Skin of body (tissue), 2 donors: ENCODE data around the gene GABRA5. TPM values are rescaled to one million over a fixed set of nuclear protein-coding genes. Genes with fewer than 3 reads are reported as not detected.
"Not testable (repeated sequence)": the region's sequence is repeated elsewhere in the genome, so short reads cannot be mapped to it uniquely, and the experiment has no call there.

ENCODE experiments used
- DNase-seq: peaks from one replicate; lab custom pipeline; 2025; lab: John Stamatoyannopoulos, UW
- total RNA-seq: library from RNA; depleted of rRNA; stranded (reverse); fragments of >200 nt; gene quantifications from one replicate; pipeline ENCODE4 v1.2.3, GENCODE V29; 2014

The GABRA5 gene
- total RNA-seq = 0.39 TPM

- no peak for DNase-seq
These were observed at the start of gene GABRA5 for GRCh38 chr15:26866298-26867199. TSS of gene GABRA5 (plus strand) at chr15:26867062. CDS start at chr15:26869249, 2,187 bp downstream.

DNA sequence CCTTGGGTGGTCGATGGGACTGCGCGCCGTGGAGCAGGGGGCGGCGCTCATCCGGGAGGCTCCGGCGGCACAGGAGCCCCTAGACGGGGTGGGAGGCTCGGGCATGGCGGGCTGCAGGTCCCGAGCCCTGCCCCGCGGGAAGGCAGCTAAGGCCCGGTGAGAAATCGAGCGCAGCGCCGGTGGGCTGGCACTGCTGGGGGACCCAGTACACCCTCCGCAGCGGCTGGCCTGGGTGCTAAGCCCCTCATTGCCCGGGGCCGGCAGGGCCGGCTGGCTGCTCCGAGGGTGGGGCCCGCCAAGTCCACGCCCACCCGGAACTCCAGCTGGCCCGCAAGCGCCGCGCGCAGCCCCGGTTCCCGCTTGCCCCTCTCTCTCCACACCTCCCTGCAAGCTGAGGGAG is 35.7 kb upstream of the GABRA5 start:
- not testable (repeated sequence) for DNase-seq

DNA sequence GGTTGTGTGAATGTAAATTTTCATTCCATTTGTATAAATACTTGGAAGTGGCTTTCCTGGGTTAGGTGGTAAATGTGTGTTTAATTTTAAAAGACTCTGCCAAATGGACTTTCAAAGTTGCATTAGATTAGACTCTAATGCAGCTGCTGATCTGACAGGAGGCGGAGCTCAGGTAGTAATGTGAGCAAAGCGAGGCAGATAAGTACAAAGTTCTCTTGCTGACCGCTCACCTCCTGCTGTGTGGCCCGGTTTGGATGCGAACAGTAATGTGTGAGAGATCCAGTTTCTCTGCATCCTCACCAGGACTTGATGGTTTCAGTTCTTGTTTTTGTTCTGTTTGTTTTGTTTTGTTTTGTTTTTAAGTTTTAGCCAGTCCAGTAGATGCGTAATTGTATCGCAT is 34.9 kb upstream of the GABRA5 start:
- no peak for DNase-seq

DNA sequence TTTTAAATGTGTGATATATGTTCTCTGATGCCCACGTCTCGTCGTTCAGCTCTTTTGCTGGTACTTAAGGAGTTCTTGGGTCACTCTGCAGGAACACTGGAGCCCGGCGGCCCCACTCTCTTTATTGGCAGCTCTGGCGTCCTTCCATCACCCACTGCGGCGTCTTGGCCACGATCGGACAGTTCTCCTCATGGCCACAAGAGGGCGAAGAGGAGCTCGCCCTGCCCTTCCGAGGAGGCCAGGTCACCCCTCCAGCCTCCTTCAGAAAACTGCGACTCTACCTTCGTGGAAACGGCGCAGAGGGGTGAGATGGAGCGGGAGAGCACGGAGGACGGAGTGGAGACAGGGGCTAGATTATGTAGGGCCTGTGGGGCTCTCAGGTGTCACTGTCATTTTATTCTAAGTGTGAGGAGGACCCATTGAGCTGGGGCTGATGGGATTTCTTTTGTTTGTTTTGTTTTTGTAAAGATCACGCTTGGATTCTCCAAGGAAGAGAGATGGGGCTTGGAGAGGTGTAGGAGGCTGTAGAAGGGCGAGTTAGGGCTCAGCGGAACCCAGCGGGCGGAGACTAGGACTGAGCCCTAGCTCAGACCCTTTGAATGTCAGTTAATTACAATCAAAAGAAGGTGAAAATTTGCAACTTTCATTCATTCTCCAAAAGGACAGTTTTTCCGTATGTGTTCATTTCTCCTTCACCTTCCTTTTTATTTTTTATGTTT is 28.0 kb upstream of the GABRA5 start:
- no peak for DNase-seq

GRCh38 chr15:26841514-26841913 is 25.3 kb upstream of the GABRA5 start:
- DNase-seq = no peak

DNA sequence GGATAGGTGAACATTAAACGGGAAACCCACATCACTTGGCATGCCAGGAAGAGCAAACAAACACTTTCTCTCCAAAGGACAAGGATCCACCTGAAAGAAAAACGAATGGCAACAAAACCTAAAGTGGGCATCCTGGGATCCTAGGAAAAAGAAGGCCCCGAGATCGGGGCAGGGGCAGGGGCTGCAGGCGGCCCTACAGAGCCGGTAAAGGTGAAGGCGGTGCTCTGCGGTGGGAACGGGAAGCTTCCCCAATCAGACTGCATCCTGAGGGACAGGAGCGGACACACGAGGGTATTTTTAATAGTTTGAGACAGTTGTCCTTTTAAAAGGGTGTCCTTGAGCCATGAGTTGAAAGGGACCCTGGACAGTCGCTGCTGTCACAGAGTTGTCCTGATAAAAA is 24.9 kb upstream of the GABRA5 start:
- no peak for DNase-seq

DNA sequence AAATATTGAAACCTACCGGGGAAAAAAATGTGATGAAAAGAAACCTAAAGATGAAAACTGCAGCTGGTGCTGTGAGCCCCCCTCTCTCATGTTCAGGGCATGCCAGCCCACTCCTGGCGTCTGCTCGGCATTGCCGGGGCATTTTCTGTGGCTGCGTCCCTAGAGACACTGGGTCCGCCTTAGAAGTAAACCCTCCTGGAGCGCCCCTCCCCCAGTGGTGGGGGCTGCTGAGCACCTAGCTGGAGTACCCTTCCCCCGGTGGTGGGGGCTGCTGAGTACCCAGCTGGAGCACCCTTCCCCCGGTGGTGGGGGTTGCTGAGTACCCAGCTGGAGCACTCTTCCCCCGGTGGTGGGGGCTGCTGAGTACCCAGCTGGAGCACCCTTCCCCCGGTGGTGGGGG is 24.5 kb upstream of the GABRA5 start:
- no peak for DNase-seq

GRCh38 chr15:26844901-26845300 is 22.0 kb upstream of the GABRA5 start:
- no peak for DNase-seq

DNA sequence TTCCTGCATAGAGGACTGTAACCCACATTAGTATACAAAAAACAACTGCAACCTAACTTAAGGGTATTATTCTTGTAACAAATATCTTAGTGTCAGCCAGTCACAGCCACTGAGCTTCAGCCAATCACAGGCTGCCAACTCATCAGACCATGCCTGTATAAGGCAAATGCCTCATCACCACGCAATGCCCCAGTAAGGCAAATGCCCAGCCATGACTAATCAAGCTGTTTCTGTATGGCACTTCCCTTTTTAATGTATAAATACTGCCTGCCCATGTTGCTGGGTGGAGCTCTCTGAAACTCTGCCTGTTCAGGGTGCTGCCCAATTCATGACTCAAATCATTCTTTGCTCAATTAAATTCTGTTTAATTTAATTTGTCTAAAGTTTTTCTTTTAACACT is 18.4 kb upstream of the GABRA5 start:
- no peak for DNase-seq

- DNase-seq = no peak
These were observed 16.7 kb upstream of the GABRA5 start for GRCh38 chr15:26850161-26850560.

- no peak for DNase-seq
These were observed 13.9 kb upstream of the GABRA5 start for GRCh38 chr15:26852980-26853379.

GRCh38 chr15:26854435-26854834 is 12.4 kb upstream of the GABRA5 start:
- DNase-seq = no peak

DNA sequence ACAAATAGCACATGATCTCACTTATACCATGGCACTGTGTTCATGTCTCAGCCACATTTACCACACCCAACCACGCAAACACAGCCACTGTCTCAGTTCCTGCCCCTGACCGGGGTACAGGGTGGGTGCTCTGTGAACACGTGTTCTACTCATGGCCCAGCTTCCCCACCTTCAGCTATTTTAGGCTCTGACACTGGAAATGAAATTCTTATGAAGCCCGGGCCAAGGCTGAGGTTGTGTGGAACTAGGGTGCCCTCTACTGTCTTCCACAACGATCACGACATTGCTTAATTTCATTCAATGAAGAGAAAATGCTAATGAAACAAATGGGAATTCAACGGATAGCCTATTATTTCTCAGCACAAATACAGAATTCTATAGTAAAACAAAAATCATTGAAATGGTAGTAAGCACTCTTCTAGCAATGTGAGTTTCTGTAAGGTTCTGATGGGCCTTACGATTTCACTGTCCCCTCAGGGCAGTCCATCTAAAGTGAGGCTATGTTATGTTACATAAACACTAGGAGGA is 2.1 kb upstream of the GABRA5 start:
- peak; percentile 11 for DNase-seq

DNA sequence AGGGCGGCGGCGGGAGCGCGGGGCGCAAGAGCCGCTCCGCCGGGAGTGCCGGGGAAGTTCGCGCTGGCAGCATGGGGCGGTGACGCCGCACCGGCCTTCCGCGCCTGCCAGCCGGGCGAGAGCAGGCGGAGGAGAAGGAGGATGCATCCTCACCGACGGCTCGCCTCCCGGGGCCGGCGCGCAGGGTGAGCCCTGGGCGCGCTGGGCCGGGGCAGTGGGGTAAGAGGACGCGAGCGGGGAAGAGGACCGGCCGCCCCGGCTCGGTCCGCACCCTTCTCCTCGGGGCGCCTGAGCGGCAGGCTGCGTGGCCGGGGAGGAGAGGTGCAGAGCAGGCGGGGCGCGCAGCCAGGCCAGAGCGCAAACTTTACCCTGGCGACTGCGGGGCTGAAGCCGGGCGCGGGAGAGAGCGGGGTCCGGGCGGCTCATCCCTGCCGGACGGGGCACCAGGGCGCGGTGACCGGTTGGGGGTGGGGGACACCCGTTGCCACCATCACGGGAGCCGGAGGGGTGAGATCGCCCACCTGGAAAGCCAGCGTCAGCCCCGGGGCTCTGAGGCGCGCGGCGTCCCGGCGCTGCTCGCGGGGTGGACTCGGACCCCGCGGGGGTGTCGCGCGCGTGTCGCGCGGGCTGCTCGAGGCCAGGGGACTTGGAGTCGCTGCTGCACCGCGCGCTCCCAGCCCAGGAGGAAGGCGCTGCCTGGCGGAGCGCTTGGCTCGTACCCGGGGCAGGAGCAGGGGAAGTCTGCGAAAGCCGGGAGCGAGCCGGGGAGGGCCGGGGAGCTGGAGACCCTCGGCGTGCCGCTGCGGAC is 542 bp downstream of the GABRA5 start:
- DNase-seq = no peak

- no peak for DNase-seq
These were observed 1.3 kb downstream of the GABRA5 start for GRCh38 chr15:26868029-26868685.

DNA sequence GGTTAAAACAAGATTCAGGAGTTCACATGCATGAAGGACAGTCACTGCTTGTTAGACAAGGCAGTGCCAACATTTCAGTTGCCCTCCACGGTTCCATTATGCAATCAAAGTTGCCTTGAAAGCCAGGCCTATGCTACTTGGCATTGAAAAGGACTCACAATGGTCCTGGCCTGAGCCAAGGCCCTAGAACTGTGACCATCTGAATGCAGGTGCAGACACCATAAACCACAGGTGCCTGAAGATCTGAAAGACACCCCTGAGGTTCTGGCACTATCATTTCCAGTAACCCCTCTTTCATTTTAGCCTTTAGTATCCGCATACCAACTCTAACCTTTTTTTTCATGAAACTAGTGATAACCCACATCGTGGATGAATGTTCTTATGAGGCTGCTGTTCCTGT is 2.8 kb downstream of the GABRA5 start:
- no peak for DNase-seq

DNA sequence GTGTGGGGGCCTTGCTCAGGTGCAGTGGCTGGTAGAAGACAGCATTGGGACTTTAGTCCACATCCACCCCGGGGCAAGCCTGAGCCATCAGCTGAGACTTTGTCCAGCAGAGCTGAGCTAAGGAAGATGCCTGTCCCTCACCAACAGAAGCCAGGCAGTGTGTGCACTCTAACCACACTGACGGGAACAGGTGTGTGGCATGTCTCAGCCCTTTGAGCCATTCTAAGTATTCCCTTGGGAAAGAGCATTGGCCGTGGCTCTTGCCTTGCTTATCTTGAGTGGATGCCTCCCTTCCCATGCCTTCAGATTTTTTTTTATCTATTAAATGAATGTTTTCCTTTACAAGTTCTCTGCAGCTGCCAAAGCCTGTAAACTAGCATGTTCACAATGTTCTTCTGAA is 3.5 kb downstream of the GABRA5 start:
- DNase-seq = no peak

DNA sequence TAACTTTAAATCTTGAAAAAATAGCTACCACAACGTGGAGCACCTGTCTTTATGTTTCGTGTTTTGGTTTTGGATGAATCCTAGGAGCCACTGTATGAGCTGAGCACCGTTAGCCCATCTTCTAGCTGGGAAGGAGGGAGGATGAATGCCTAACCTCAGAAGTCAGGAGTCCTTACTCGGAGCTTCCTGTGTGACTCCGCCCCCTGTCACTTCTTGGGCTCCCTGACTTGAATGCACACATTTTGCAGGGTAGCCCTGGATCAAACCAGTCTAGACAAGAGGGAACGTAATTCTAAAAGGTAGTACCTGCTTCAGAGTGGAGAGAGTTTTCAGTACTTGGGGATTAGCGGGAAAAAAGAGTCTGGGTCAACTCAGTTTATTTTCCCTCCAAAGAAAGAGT is 5.3 kb downstream of the GABRA5 start:
- DNase-seq = no peak

DNA sequence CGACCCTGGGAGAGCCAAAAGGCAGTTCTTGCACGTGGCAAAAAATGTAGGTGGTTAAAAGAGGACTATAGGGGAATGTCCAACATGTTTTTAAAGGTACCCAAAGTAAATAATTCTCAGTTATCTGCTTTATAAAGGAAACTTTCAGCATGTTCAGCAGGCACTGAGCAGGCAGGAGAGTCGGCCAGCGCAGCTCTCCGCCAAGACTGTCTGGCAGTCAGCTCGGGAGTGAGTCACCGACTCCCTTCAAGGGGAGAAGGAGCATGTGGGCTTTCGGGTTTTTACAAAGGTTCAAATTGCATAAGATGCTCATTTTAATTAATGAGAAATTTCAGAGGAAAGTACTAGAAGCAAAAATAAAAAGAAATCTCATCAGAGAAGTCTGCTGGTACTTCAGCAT is 7.0 kb downstream of the GABRA5 start:
- DNase-seq = no peak

- no peak for DNase-seq
These were observed 8.1 kb downstream of the GABRA5 start for GRCh38 chr15:26874774-26875475.

GRCh38 chr15:26875476-26875850 is 8.6 kb downstream of the GABRA5 start:
- DNase-seq = no peak
